Neutrophil (primary cell): ENCODE measurements around the gene INTS6.

Source experiments
- H3K27ac ChIP-seq: fragments of 200-600 bp; sonication (generic); 2 replicates; pipeline ENCODE4 v1.5.1; 2016; ENCODE audit warnings: mild to moderate bottlenecking, moderate library complexity
- H3K27me3 ChIP-seq: fragments of 200-600 bp; sonication (generic); 2 replicates; pipeline ENCODE4 v1.6.0; 2016; ENCODE audit warnings: mild to moderate bottlenecking
- H3K36me3 ChIP-seq: fragments of 200-600 bp; sonication (generic); 2 replicates; pipeline ENCODE4 v1.5.1; 2017
- H3K4me1 ChIP-seq, 2 experiments: fragments of 200-600 bp in 1 of 2; sonication (generic) in 1 of 2; 1 replicate in 1 of 2; 2 replicates in 1 of 2; pipeline versions ENCODE4 v1.5.1 to v1.6.1; 2013 to 2016; ENCODE audit warnings: low read depth in 1 of 2, low read length in 1 of 2, mild to moderate bottlenecking in 1 of 2, moderate library complexity in 1 of 2; ENCODE audit not compliant: control insufficient read depth in 1 of 2, insufficient read depth in 1 of 2
- H3K4me3 ChIP-seq, 2 experiments: fragments of 200-600 bp in 1 of 2; sonication (generic) in 1 of 2; 1 replicate in 1 of 2; 2 replicates in 1 of 2; pipeline ENCODE4 v1.5.1; 2013 to 2016; ENCODE audit warnings: low read depth in 1 of 2, low read length in 1 of 2, mild to moderate bottlenecking in 1 of 2, moderate library complexity in 1 of 2
- H3K9me3 ChIP-seq: fragments of 200-600 bp; sonication (generic); 2 replicates; pipeline ENCODE4 v1.5.1; 2016
- TF ChIP-seq, protein P1 (sequence below): fragments of 200-600 bp; sonication (generic); IDR thresholded peaks from 2 replicates; pipeline ENCODE4 v1.5.1; 2016; ENCODE audit warnings: antibody characterized with exemption

The INTS6 gene

DNA sequence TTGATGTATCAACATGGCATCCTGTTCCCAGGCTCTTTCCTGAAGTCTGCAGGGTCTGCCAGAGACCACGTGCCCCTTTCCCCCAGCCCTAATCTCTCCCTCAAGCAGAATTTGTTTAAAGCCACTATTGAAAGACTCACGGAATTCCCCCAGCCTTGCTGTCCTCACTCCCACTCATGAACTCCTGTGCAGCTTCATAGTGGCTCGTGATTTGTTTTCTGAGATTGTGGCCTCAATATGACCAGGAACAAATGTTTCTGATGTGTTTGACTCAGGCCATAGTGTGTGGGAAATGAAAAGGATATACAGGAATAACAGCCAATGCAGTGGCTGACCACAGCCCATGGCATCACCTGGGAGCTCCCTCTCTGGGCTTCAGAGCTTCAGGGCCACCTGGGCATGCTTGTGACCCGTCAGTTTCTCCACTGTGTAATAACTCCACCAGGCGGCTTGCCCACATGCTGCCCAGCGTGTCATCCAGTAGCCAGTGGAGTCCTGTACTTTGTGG is 121.4 kb downstream of the INTS6 start:
- no peaks in the 10 kb centered on the region for H3K27me3 ChIP-seq
- H3K36me3 ChIP-seq, result no peaks in the 10 kb centered on the region
- H3K9me3 ChIP-seq, result no peaks in the 10 kb centered on the region
- no peak overlapping the region for H3K4me3 ChIP-seq
- no peaks in the 10 kb centered on the region for H3K4me1 ChIP-seq
- no peak overlapping the region for H3K27ac ChIP-seq
- TF ChIP-seq, protein P1, sequence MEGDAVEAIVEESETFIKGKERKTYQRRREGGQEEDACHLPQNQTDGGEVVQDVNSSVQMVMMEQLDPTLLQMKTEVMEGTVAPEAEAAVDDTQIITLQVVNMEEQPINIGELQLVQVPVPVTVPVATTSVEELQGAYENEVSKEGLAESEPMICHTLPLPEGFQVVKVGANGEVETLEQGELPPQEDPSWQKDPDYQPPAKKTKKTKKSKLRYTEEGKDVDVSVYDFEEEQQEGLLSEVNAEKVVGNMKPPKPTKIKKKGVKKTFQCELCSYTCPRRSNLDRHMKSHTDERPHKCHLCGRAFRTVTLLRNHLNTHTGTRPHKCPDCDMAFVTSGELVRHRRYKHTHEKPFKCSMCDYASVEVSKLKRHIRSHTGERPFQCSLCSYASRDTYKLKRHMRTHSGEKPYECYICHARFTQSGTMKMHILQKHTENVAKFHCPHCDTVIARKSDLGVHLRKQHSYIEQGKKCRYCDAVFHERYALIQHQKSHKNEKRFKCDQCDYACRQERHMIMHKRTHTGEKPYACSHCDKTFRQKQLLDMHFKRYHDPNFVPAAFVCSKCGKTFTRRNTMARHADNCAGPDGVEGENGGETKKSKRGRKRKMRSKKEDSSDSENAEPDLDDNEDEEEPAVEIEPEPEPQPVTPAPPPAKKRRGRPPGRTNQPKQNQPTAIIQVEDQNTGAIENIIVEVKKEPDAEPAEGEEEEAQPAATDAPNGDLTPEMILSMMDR, result no peak

DNA sequence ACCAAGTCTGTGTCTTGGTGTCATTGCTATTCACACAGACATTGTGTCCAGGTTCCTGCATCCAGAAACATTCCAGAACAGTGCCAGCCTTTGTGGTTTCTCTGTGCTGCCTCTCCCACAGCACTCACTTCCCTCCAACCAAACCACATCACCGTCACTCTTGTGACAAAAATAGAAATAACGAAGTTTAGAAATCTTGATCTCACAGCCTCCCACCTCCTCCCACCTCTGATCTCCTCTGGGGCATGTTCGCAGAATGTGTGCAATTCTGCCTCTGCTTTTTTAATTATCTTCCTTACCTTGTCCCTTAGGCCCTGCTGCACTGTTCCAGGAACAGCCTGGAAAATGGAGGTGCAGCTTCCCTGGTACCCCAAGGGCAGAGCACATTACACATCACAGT is 122.0 kb downstream of the INTS6 start:
- no peaks in the 10 kb centered on the region for H3K27me3 ChIP-seq
- TF ChIP-seq, protein P1, result no peak
- no peaks in the 10 kb centered on the region for H3K4me1 ChIP-seq
- no peaks in the 10 kb centered on the region for H3K9me3 ChIP-seq
- H3K27ac ChIP-seq, result no peak overlapping the region
- no peak overlapping the region for H3K4me3 ChIP-seq
- no peaks in the 10 kb centered on the region for H3K36me3 ChIP-seq

DNA sequence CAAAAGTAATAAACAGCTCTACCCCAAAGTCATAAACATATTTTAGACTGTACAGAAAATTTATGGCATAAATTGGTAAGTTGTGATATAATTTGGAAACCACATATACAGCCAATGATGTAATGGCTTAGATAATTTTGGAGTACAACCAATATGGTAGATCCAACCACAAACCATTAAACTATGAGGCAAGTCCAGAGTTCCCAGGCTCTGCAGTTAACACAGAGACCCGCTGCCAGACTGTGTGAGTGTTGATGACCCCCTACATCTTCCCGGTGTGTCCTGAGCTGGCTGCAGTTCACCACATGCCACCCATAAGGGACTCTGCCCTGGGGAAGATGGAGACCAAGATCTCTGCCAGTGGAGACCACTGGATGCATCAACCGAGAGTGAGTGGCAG is 123.2 kb downstream of the INTS6 start:
- Histone ChIP-seq H3K9me3 (no peaks in the 10 kb centered on the region), H3K4me3 (no peak overlapping the region), H3K4me1 (no peaks in the 10 kb centered on the region), H3K27me3 (no peaks in the 10 kb centered on the region), H3K36me3 (no peaks in the 10 kb centered on the region), H3K27ac (no peak overlapping the region)
- TF ChIP-seq, protein P1, result no peak

DNA sequence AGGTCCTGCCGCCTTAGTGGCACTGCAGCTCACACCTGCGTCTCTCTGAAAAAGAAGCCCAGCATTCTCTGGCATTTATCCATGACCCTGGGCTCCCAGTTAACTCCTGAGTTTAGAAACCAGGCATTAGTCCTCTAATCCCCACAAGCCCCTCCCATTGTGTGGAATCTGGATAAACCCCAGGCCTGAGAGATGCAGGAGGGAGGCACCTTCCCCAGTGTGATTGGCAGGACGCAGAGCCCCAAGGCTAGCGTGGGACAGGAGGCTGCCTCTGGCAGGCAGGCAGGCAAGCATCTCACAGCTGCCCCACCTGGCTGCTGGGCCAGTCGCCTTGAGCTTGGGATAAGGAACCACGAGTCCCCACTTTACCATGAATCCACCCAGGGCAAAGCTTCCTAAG is 124.3 kb downstream of the INTS6 start:
- H3K4me3 ChIP-seq, result no peak overlapping the region
- H3K27me3 ChIP-seq, result no peaks in the 10 kb centered on the region
- no peaks in the 10 kb centered on the region for H3K4me1 ChIP-seq
- no peak overlapping the region for H3K27ac ChIP-seq
- H3K9me3 ChIP-seq, result no peaks in the 10 kb centered on the region
- no peaks in the 10 kb centered on the region for H3K36me3 ChIP-seq
- TF ChIP-seq, protein P1, result no peak

DNA sequence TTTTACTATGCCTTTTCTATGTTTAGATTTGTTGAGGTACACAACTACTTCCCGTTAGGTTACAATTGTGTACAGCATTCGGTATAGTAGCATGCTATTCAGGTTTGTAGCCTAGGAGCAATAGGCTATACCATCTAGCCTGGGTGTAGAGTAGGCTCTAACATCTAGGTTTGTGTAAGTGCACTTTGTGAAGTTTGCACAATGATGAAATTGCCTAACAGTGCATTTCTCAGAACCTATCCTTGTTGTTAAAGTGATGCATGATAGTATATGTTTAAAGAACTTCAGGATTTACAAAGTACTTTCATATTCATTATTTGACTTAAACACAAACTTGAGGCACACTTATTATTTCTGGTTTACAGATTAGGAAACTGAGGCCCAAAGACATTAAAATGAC is 124.9 kb downstream of the INTS6 start:
- Histone ChIP-seq H3K27me3 (no peaks in the 10 kb centered on the region), H3K36me3 (no peaks in the 10 kb centered on the region), H3K4me1 (no peaks in the 10 kb centered on the region), H3K9me3 (no peaks in the 10 kb centered on the region), H3K4me3 (no peak overlapping the region), H3K27ac (no peak overlapping the region)
- TF ChIP-seq, protein P1, result no peak

DNA sequence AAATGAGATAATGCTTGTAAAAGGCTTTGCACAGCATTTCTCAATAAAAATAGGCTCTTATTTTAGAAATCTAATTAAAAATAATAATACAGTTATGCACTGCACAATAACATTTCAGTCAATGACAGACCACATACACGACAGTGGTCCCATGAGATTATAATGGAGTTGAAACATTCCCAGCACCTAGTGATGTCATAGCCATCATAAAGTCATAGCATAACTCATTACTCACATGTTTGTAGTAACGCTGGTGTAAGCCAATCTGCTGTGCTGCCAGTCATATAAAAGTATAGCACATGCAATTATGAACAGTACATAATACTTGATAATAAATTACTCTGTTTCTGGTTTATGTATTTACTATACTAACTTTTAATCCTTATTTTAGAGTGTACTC is 126.1 kb downstream of the INTS6 start:
- H3K36me3 ChIP-seq, result no peaks in the 10 kb centered on the region
- TF ChIP-seq, protein P1, result no peak
- no peak overlapping the region for H3K27ac ChIP-seq
- H3K27me3 ChIP-seq, result no peaks in the 10 kb centered on the region
- H3K9me3 ChIP-seq, result no peaks in the 10 kb centered on the region
- H3K4me1 ChIP-seq, result no peaks in the 10 kb centered on the region
- no peak overlapping the region for H3K4me3 ChIP-seq
